ENCODE results near the gene KIAA0586.

The KIAA0586 gene

GRCh38 chr14:58444627-58445026, 17.1 kb downstream of the KIAA0586 start:
- TF ChIP-seq ZNF70 (CRISPR knock-in tag; IDR thresholded peaks at IDR 0.05) (no peak), OSR1 (CRISPR knock-in tag; IDR thresholded peaks at IDR 0.05) (no peak), ARNTL (CRISPR knock-in tag; IDR thresholded peaks at IDR 0.05; ENCODE audit: borderline replicate concordance, low read depth) (no peak), ZNF8 (CRISPR knock-in tag; IDR thresholded peaks at IDR 0.05) (no peak), ZC3H10 (CRISPR knock-in tag; IDR thresholded peaks at IDR 0.05) (no peak), CSRNP3 (CRISPR knock-in tag; IDR thresholded peaks at IDR 0.05) (no peak), ISL1 (CRISPR knock-in tag; IDR thresholded peaks at IDR 0.05) (no peak), ZFP3 (CRISPR knock-in tag; IDR thresholded peaks at IDR 0.05) (no peak), TOX (CRISPR knock-in tag; IDR thresholded peaks at IDR 0.05; ENCODE audit: borderline replicate concordance) (no peak), ZFP30 (CRISPR knock-in tag; IDR thresholded peaks at IDR 0.05) (no peak), BACH2 (CRISPR knock-in tag; IDR thresholded peaks at IDR 0.05; ENCODE audit: borderline replicate concordance) (no peak), ESRRG (CRISPR knock-in tag; IDR thresholded peaks at IDR 0.05) (no peak), ZNF565 (CRISPR knock-in tag; conservative IDR thresholded peaks at IDR 0.05; ENCODE audit: low read depth) (no peak), TCF4 (CRISPR knock-in tag; IDR thresholded peaks at IDR 0.05; ENCODE audit: borderline replicate concordance) (no peak), CSDC2 (CRISPR knock-in tag; IDR thresholded peaks at IDR 0.05) (no peak), PPARA (CRISPR knock-in tag; IDR thresholded peaks at IDR 0.05; ENCODE audit: borderline replicate concordance) (no peak), RARB (CRISPR knock-in tag; IDR thresholded peaks at IDR 0.05) (no peak), CREB5 (CRISPR knock-in tag; IDR thresholded peaks at IDR 0.05; ENCODE audit: low read depth) (no peak)
- TF ChIP-seq, protein P1, sequence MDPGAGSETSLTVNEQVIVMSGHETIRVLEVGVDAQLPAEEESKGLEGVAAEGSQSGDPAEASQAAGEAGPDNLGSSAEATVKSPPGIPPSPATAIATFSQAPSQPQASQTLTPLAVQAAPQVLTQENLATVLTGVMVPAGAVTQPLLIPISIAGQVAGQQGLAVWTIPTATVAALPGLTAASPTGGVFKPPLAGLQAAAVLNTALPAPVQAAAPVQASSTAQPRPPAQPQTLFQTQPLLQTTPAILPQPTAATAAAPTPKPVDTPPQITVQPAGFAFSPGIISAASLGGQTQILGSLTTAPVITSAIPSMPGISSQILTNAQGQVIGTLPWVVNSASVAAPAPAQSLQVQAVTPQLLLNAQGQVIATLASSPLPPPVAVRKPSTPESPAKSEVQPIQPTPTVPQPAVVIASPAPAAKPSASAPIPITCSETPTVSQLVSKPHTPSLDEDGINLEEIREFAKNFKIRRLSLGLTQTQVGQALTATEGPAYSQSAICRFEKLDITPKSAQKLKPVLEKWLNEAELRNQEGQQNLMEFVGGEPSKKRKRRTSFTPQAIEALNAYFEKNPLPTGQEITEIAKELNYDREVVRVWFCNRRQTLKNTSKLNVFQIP (CRISPR knock-in tag; IDR thresholded peaks at IDR 0.05; ENCODE audit: borderline replicate concordance, low read depth): no peak
- ATAC-seq: no peak

DNA sequence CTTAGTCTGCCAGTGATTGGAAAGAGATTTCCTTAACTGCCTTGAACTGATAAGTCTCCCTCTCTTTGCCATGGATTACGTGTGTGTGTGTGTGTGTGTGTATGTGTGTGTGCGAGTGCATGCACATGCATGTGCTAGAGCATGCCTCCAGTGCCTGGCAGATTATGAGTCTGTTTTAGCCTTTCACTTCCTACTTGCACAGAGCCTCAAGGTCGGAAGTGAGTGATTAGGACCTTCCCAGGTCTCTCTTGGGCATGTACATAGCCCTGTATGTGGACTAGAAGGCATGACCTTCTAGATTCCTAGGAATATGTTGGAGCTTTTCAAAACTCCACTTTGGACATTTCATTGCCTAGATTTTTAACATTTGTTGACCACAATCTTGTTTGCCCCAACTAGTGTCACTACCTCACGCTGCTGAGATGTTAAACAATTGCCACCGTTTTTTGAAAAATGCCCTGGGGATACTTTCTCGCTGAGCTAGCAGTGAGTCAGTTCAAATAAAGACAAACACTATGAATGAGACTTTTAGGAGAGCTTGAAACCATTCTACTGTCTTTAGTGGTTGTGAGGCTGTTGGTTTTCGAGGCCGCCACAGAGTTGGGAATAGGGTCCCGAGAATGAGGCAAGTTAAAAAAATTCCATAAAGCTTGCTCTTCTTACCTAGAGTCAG, 28.2 kb downstream of the KIAA0586 start:
- TF ChIP-seq ZFP3 (CRISPR knock-in tag; IDR thresholded peaks at IDR 0.05): no peak
- TF ChIP-seq GLIS3 (CRISPR knock-in tag; IDR thresholded peaks at IDR 0.05): no peak
- TF ChIP-seq, protein P2, sequence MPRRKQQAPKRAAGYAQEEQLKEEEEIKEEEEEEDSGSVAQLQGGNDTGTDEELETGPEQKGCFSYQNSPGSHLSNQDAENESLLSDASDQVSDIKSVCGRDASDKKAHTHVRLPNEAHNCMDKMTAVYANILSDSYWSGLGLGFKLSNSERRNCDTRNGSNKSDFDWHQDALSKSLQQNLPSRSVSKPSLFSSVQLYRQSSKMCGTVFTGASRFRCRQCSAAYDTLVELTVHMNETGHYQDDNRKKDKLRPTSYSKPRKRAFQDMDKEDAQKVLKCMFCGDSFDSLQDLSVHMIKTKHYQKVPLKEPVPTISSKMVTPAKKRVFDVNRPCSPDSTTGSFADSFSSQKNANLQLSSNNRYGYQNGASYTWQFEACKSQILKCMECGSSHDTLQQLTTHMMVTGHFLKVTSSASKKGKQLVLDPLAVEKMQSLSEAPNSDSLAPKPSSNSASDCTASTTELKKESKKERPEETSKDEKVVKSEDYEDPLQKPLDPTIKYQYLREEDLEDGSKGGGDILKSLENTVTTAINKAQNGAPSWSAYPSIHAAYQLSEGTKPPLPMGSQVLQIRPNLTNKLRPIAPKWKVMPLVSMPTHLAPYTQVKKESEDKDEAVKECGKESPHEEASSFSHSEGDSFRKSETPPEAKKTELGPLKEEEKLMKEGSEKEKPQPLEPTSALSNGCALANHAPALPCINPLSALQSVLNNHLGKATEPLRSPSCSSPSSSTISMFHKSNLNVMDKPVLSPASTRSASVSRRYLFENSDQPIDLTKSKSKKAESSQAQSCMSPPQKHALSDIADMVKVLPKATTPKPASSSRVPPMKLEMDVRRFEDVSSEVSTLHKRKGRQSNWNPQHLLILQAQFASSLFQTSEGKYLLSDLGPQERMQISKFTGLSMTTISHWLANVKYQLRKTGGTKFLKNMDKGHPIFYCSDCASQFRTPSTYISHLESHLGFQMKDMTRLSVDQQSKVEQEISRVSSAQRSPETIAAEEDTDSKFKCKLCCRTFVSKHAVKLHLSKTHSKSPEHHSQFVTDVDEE (CRISPR knock-in tag; IDR thresholded peaks at IDR 0.05): no peak

GRCh38 chr14:58460772-58461171, 33.3 kb downstream of the KIAA0586 start:
- ATAC-seq: no peak
- TF ChIP-seq ZC3H10 (CRISPR knock-in tag; IDR thresholded peaks at IDR 0.05) (no peak), GLIS3 (CRISPR knock-in tag; IDR thresholded peaks at IDR 0.05) (no peak), ZFP30 (CRISPR knock-in tag; IDR thresholded peaks at IDR 0.05) (no peak), ZNF70 (CRISPR knock-in tag; IDR thresholded peaks at IDR 0.05) (no peak), ISL1 (CRISPR knock-in tag; IDR thresholded peaks at IDR 0.05) (no peak), TOX (CRISPR knock-in tag; IDR thresholded peaks at IDR 0.05; ENCODE audit: borderline replicate concordance) (no peak), CSRNP3 (CRISPR knock-in tag; IDR thresholded peaks at IDR 0.05) (no peak), CSDC2 (CRISPR knock-in tag; IDR thresholded peaks at IDR 0.05) (no peak), RARB (CRISPR knock-in tag; IDR thresholded peaks at IDR 0.05) (no peak), ZNF8 (CRISPR knock-in tag; IDR thresholded peaks at IDR 0.05) (no peak), CREB5 (CRISPR knock-in tag; IDR thresholded peaks at IDR 0.05; ENCODE audit: low read depth) (no peak), ZFP3 (CRISPR knock-in tag; IDR thresholded peaks at IDR 0.05) (no peak)
- TF ChIP-seq, protein P1 (CRISPR knock-in tag; IDR thresholded peaks at IDR 0.05; ENCODE audit: borderline replicate concordance, low read depth): no peak

More for the DNA sequence above, 28.2 kb downstream of the KIAA0586 start:
- ATAC-seq: no peak

All from SK-N-SH treated with all-trans-retinoic acid at 6 μM for 48 hours (cell line).